ENCODE measurements around the gene PLEKHG4B.
A peak's percentile ranks its signal among the peaks of the same experiment; 100 is the strongest.
"Not testable (repeated sequence)": the region's sequence is repeated elsewhere in the genome, so short reads cannot be mapped to it uniquely, and the experiment has no call there.

Gene PLEKHG4B

DNA sequence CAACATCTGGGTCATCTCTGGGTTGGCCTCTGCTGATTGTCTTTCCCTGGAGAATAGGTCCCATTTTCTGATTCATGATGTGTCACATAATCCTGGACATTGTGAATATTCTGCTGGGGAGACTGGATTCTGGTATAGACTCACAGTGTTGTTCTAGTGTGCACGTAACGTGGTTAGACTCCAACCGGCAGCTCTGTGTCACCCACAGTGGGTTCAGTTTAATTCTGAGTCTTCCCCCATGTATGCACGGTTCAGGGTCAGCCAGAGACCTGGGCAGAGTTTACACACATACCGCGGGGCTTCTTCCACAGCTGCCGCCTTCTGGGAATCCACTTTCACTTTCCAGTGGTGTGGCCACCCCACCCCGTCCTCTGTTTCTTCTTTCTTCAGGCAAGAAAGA is 61.3 kb downstream of the PLEKHG4B start:
- DNase-seq (ENCODE audit: low read depth), result no peak
- H3K4me3 ChIP-seq (ENCODE audit: low read depth, low read length), result no peak overlapping the region

- DNase-seq (ENCODE audit: low read depth), result no peak
- H3K4me3 ChIP-seq (ENCODE audit: low read depth, low read length), result no peak overlapping the region
These were observed 62.3 kb downstream of the PLEKHG4B start for GRCh38 chr5:154236-154635.

GRCh38 chr5:154826-155225 is 62.9 kb downstream of the PLEKHG4B start:
- H3K4me3 ChIP-seq (ENCODE audit: low read depth, low read length), result no peak overlapping the region
- no peak for DNase-seq (ENCODE audit: low read depth)

GRCh38 chr5:155651-156410 is 63.9 kb downstream of the PLEKHG4B start:
- H3K4me3 ChIP-seq (ENCODE audit: low read depth, low read length), result no peak overlapping the region
- DNase-seq (ENCODE audit: low read depth), result no peak

DNA sequence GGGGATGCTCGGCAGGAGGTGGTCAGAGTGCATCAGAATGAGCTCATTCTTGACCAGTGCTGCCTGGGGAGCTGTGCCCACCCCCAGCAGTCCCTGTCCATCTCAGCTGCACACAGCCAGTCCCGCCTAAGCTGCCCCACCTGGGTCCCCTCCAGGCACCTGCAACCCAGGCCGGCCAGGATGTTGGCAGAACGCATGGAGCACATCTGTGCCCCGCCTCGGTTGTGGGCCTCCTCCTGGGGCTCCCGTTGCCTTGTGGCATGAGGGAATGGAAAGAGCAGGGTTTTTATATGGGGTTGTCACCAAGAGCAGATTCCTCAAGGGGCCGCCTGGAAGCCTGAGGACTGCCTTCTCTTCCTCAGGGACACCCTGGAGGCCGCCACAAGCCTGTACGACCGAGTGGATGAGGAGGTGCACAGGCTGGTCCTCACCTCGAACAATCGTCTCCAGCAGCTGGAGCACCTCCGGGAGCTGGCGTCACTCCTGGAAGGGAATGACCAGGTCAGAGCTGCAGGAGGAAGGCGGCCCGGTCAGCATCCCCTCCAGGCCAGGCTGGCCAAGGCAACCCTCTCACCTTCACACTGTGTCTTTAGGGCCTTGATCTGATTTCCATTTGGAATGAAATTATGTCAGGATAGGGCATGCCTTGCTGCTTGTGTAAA is 64.6 kb downstream of the PLEKHG4B start:
- H3K4me3 ChIP-seq (ENCODE audit: low read depth, low read length), result no peak overlapping the region
- DNase-seq (ENCODE audit: low read depth), result no peak

DNA sequence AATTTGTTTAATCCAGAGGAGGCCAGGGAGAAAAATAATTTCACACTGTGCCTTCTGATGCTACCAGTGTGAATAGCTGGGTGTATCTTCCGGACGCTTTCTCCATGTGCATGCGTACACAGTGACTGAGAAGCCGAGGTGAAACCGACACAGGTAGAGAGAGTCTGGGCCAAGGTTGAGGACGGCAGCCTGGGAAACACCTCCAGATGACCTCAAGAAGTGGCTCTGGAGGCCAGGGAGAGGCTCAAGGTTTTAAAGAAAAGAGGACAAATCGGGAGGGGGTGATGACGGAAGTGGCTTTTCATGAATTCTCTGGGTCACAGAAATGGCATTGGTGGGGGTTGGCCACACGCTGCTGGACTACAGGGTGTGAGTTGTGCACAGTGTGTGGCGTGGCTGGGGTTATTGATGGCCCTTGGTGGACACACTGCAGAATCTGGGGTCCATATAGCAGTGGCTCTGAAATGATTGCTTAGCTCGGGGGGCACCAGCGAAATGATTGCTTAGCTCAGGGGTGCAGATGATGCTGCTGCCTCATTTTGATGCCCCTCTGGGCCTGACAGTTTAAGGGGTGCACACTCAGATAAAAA is 65.3 kb downstream of the PLEKHG4B start:
- H3K4me3 ChIP-seq (ENCODE audit: low read depth, low read length), result no peak overlapping the region
- DNase-seq (ENCODE audit: low read depth), result no peak

DNA sequence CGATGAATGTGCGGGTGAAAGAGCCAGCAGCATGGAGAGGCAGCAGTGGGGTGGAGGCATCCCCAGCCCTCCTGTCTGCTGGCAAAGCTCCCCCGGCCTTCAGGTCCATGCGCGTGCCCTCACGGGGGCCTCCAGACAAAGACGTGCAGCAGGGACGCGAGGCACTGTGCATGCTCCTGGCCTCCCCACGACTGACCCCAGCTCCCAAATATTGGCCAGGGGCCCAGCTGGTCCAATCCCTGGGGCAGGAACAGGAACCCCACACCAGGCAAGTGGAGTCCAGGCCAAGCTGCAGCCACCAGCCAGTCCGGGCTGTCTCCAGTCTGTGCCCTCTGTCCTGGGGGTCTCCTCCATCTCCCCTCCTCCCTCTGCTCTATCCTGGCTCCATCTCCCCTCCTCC is 65.8 kb downstream of the PLEKHG4B start:
- H3K4me3 ChIP-seq (ENCODE audit: low read depth, low read length), result no peak overlapping the region
- DNase-seq (ENCODE audit: low read depth), result no peak

GRCh38 chr5:158807-159447 is 67.0 kb downstream of the PLEKHG4B start:
- no peak overlapping the region for H3K4me3 ChIP-seq (ENCODE audit: low read depth, low read length)
- DNase-seq (ENCODE audit: low read depth), result no peak

GRCh38 chr5:159448-160172 is 67.6 kb downstream of the PLEKHG4B start:
- peak; percentile 65 for DNase-seq (ENCODE audit: low read depth)
- no peak overlapping the region for H3K4me3 ChIP-seq (ENCODE audit: low read depth, low read length)

GRCh38 chr5:160173-160510 is 68.2 kb downstream of the PLEKHG4B start:
- no peak overlapping the region for H3K4me3 ChIP-seq (ENCODE audit: low read depth, low read length)
- DNase-seq (ENCODE audit: low read depth), result peak; percentile 51

DNA sequence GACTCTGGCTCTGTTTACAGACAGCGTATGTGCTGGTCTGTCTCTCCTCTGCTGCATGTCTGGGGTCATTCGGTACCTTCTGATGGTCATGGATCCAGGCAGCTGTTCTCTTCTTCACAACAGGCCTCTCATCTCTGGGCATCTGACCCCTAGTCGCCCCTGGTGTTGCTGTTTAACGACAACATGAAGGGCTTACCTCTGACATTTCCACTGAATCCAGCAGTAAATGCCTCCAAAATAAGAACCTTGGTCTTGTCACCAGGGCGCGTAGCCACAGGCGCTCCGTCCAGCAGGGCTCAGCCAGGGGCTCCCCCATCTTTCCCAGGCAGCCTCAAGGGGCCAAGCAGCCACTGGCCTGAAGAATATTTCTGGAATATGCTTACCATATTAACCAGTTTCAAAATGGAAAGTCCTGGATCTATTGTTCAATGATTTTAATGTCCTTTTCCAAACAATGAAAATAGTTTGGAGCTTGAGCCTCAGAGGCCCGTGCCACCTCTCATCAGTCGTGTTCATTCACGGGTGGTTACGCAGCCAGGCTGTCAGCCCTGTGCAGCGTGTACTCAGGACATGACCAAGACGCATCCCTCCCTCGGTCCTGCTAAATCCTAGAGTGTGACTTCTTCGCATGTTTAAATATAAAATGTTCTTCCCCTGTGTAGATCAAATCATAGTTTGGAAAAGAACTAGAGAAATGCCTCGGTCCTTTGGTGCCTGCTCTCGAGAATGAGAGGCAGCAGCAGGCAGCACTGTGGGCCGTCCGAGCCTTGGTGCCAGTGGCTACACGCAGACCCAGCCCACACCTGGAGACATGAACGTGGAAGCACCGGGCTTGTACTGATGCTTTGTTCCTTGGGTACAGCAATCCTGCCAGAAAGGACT is 69.2 kb downstream of the PLEKHG4B start:
- no peak overlapping the region for H3K4me3 ChIP-seq (ENCODE audit: low read depth, low read length)
- DNase-seq (ENCODE audit: low read depth), result no peak

DNA sequence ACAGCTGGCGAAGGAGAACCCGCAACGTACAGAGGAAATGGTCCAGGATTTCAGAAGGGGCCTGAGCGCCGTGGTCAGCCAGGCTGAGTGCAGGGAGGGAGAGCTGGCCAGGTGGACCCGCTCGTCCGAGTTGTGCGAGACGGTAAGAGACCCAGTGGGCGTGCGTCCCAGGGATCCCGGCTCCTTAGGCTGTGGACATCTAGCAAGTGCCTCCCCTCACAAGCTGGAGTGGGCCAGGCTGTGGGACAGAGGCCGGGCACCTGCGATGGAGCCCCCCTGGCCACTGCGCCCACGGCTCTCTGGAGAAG is 69.8 kb downstream of the PLEKHG4B start:
- H3K4me3 ChIP-seq (ENCODE audit: low read depth, low read length), result no peak overlapping the region
- no peak for DNase-seq (ENCODE audit: low read depth)

DNA sequence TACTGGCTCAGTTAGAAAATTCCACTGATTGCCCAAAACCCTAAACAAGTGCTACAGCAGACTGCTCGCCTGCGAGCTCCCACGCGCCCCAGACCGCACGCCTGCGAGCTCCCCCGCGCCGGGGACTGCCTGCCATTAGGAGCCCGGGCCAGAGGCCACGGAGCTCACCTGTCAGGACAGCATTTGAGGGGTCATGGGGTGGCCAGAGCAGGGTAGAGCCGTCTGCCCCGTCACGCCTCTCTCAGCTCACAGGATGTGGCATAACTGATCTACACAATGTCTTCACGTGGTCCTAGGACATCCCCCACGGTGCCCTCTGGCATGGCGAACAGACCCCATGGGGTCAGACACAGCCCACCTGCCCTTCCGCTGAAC is 70.2 kb downstream of the PLEKHG4B start:
- H3K4me3 ChIP-seq (ENCODE audit: low read depth, low read length), result no peak overlapping the region

GRCh38 chr5:162565-163337 is 70.8 kb downstream of the PLEKHG4B start:
- H3K4me3 ChIP-seq (ENCODE audit: low read depth, low read length), result no peak overlapping the region
- no peak for DNase-seq (ENCODE audit: low read depth)

More for the DNA sequence above, 70.2 kb downstream of the PLEKHG4B start:
- no peak for DNase-seq (ENCODE audit: low read depth)

- no peak overlapping the region for H3K4me3 ChIP-seq (ENCODE audit: low read depth, low read length)
- DNase-seq (ENCODE audit: low read depth), result no peak
These were observed 71.3 kb downstream of the PLEKHG4B start for GRCh38 chr5:163338-163620.

DNA sequence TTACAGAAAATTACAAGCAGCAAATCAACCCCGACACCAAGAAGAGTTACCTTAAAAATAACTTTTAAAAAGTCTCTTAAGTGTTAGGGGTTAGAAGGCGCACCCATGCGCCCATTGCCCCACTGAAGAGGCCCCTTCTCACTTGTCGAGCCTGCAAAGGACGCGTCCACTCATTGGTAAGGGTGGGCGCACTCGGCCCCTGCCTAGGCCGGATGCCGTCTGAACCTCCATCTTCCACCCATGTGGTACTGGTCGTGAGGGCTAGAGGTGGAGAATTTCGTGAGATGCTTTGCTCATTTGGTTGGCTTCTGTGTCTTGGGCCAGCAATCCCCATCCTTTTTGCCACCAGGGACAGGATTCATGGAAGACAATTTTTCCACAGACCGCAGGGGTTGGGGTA is 71.9 kb downstream of the PLEKHG4B start:
- no peak for DNase-seq (ENCODE audit: low read depth)
- no peak overlapping the region for H3K4me3 ChIP-seq (ENCODE audit: low read depth, low read length)

- no peak for DNase-seq (ENCODE audit: low read depth)
- H3K4me3 ChIP-seq (ENCODE audit: low read depth, low read length), result no peak overlapping the region
These were observed 72.3 kb downstream of the PLEKHG4B start for GRCh38 chr5:164244-164643.

DNA sequence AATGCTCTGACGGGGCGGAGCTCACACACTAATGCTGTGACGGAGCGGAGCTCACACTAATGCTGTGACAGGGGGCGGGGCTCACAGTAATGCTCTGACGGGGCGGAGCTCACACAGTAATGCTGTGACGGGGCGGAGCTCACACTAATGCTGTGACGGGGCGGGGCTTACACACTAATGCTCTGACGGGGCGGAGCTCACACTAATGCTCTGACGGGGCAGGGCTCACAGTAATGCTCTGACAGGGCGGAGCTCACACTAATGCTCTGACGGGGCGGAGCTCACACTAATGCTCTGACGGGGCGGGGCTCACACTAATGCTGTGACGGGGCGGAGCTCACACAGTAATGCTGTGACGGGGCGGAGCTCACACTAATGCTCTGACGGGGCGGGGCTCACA is 72.8 kb downstream of the PLEKHG4B start:
- DNase-seq (ENCODE audit: low read depth), result not testable (repeated sequence)

More for the DNA sequence above, 72.8 kb downstream of the PLEKHG4B start:
- H3K4me3 ChIP-seq (ENCODE audit: low read depth, low read length), result not testable (repeated sequence)

All from skeletal muscle cell (primary cell).